Stimulated activated CD8-positive, alpha-beta memory T cell treated with anti-CD3 and anti-CD28 coated beads, Interleukin-7, amount 100 ng/mL, for 48 hours (primary cell): ENCODE data around the gene F3.
A peak's percentile ranks its signal among the peaks of the same experiment; 100 is the strongest.

Experiments used
- DNase-seq, 2 donors: peaks; one replicate each; pipeline ENCODE4 v3.0.0-alpha.2; 2020; ENCODE audit warnings: low read depth in 1 of 2; ENCODE audit errors: extremely low read depth in 1 of 2

Gene F3

GRCh38 chr1:94528826-94529225 is 12.7 kb downstream of the F3 start:
- no peak for DNase-seq

GRCh38 chr1:94528299-94528698 is 13.3 kb downstream of the F3 start:
- no peak for DNase-seq

GRCh38 chr1:94527447-94528031 is 14.0 kb downstream of the F3 start:
- no peak for DNase-seq

- DNase-seq, result no peak
Observed at GRCh38 chr1:94526152-94526980, 15.2 kb downstream of the F3 start.

- no peak for DNase-seq
Observed at GRCh38 chr1:94524531-94524930, 17.0 kb downstream of the F3 start.

- DNase-seq, result no peak
Observed at GRCh38 chr1:94522304-94522703, 19.3 kb downstream of the F3 start.

GRCh38 chr1:94519351-94519750 is 22.2 kb downstream of the F3 start:
- DNase-seq, result no peak

- no peak for DNase-seq
Observed at GRCh38 chr1:94515296-94515947, 26.1 kb downstream of the F3 start.

- DNase-seq, result no peak
Observed at GRCh38 chr1:94514095-94514727, 27.3 kb downstream of the F3 start.

GRCh38 chr1:94512816-94513215 is 28.7 kb downstream of the F3 start:
- DNase-seq, result no peak

- DNase-seq, result no peak
Observed at GRCh38 chr1:94504601-94505000, 37.0 kb downstream of the F3 start.

GRCh38 chr1:94503153-94503552 is 38.4 kb downstream of the F3 start:
- no peak for DNase-seq

GRCh38 chr1:94501935-94502334 is 39.6 kb downstream of the F3 start:
- no peak for DNase-seq

- no peak for DNase-seq
Observed at GRCh38 chr1:94501426-94501825, 40.1 kb downstream of the F3 start.

- DNase-seq, result no peak
Observed at GRCh38 chr1:94496076-94496755, 45.3 kb downstream of the F3 start.

GRCh38 chr1:94490556-94490955 is 51.0 kb downstream of the F3 start:
- DNase-seq, result no peak

GRCh38 chr1:94486990-94487389 is 54.6 kb downstream of the F3 start:
- DNase-seq, result no peak

GRCh38 chr1:94481473-94481933 is 60.1 kb downstream of the F3 start:
- DNase-seq, result peak in 1 of 2 donors; percentile 3

GRCh38 chr1:94479682-94480081 is 61.9 kb downstream of the F3 start:
- DNase-seq, result no peak
